GM21447 (cell line): ENCODE results near the gene TACC2.

Experiments
- ATAC-seq: cut with Tn5 transposase; IDR thresholded peaks from one replicate; pipeline ENCODE4 v1.9.1; 2021; ENCODE audit not compliant: unreplicated experiment

TACC2 gene

DNA sequence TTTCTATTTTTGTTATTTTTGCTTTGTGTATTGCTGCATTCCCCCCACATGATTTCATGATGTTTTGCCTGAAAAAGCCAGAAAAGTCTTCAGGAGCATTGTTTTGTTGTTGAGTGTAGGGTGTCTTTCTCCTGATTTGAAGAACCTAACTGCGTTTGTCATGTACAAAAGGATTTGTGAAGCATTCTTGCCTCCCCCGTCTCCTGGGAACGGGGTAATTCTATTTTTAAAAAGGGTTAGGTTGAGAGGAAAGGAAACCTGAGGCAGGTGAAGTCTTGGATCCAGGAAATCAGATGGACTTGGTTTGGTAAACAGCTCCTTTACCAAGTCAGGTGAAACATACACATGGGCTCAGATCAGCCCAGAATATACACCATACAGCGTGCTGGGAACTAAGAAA lies 256.2 kb downstream of the TACC2 start:
- ATAC-seq: no peak

DNA sequence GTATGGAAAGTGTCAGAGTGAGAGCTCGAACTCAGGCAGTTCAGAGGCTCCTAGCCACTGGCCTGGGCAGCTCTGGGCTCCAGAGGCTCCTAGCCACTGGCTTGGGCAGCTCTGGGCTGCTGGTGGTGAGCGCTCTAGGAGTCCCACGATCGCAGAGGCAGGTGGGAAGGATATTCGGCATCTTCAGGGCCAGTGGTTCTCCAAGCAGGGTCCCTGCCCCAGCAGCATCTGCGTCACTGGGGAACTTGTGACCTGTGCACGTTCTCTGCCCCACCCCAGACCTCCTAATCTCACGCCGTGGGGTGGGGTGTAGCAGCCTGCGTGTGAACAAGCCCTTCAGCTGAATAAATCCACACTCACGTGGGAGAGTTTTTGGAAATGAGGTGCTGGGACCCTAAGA lies 256.9 kb downstream of the TACC2 start:
- ATAC-seq: no peak

DNA sequence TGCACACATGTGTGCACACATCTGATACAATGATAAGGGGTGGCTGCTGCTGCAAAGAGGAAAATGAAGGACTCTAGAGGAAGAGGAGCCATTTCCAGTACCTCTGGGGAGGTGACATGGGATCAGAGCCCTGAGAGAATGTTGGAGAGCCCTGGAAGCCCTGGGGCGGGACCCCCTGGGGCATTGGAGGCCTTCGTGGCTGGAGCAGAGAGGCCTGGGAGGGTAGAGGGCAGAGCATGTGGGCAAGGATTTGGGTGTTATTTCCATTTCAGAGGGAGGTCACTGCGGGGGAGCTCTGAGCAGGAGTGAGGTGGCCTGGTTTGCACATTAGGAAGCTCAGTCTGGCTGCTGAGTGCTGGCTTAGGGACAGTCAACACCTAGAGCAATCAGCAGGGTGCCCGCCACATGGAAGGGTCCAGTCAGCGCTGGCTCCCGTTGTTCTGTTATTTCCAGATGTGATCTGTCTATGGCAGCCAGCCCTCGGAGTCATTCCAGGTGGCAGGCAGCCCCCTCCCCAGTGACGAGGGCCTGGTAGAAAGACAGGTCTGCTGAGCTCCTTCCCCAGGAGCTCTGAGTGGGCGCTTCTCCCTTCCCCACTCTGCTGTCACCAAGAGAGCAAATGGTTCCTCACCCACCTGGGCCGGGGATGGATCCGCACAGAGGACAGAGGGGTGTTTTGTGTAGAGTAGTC lies 258.0 kb downstream of the TACC2 start:
- no peak for ATAC-seq

DNA sequence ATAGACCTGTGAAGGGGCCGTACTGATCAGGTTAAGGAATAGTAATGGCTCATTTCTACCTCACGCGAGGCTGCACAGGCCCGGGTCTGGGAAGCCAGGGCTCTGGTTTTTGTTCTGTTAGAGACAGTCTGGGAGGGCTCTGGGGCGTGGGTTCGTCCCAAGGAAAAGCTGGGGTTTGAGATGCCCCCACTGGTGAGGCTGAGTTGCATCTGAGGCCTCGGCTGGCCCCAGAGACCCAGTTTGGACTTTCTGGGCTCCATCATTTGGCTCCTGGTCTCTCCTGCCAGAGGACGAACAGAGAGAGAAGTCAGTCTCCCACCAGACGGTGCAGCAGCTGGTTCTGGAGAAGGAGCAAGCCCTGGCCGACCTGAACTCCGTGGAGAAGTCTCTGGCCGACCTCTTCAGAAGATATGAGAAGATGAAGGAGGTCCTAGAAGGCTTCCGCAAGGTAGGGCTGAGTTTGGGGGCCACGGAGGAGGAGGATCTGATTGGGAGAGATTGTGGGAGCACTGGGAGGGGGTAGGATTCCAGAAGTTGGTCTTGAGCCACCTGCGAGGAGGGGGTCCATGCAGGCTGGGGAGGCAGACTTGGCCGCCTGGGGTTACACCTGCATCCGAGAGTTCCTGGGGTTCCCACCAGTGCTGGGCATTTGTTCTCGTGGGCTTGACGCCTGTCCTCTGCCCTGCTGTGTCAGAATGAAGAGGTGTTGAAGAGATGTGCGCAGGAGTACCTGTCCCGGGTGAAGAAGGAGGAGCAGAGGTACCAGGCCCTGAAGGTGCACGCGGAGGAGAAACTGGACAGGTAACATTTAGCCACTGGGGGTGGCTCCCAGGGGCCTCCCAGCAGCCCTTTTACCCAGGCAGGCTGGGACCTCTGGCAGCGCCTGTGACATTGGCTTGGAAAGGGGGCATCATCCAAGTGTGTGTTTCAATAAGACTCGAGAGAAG lies 259.7 kb downstream of the TACC2 start:
- ATAC-seq: no peak

DNA sequence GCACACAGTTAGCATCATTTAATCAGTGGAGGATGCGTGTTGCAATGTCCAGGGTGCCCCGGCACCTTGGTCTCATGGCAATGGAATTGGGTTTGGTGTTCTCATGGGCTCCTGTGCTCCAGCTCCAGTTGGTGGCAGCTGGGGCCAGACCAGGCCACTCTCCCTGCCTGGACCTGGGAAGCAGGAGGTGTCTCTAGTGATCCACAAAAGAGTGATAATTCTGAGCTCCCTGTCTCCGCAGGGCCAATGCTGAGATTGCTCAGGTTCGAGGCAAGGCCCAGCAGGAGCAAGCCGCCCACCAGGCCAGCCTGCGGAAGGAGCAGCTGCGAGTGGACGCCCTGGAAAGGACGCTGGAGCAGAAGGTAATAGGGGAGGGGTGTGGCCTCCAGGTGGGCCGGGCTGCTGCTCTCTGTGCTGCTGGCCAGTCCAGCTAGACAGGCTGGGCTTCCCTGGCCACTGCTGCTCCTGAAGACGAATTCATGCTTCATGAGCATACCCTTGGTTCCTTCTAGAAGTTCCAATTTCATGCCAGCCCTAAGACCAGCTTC lies 260.4 kb downstream of the TACC2 start:
- no peak for ATAC-seq

DNA sequence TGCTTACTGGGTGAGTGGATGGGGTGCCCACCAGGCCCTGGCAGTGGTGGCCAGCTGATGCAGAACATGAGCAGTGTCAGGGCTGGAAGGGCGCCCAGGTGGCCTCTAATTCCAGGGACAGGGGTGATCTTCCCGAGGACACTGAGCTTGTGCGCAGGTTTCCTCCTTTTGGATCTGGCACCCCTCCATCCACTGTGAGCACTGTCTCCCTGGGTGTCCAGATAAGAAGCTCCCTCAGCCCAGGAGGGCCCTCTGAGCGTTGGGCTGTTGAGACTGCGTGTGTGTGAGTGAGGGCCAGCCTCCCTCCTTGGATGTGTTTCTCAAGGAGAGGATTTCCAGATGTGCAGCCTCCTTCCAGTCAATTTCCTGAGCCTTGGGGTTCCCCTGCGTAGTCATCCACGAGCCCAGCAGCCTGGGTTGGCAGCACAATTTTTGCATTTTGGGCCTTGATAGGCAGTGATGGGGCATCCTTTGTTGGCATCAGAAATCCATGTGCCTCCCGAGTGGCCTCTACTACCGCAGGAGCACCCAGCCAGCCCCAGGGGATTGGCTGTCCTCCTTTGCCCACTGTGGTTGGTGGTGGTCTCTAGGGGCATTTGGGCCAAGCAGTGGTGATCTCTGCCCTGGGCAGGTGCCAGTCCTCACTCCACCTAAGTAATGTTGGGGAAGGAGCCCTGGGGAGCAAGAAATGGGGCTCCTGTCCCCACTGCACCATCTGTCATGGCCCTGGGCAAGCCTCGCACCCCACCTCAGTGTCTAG lies 261.2 kb downstream of the TACC2 start:
- no peak for ATAC-seq

DNA sequence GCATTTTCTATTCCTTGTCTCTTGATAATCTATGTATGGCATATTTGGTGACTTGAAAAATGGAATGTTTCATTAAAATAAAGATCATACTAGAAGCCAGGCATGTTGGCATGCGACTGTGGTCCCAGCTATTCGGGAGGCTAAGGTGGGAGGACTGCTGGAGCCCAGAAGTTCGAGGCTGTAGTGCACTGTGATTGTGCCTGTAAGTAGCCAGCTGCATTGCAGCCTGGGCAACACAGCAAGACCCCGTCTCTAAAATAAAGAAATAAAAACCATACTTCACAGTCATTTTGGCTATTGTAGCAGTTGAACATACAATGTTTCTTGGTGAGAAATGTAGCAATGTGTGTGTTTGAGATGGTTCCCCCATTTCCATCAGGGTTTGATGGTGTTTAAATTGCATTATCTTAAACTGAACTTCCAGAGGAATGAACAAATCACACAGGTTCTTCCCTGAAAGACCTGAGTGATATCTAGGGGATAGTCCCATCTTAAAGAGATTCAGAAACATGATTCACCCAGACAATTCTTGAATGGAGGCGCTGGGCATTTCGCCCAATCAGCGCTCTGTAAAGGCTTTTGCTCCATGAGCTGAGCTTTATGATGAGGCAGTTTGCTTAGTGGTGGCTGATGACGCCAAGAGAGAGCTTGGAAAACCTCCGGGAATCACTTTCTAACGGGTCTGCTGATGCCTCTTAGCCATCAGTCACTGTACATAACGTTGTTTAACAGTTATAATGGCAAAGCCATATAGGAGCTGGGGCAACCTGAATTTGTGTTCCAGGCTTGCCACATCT lies 262.7 kb downstream of the TACC2 start:
- no peak for ATAC-seq

DNA sequence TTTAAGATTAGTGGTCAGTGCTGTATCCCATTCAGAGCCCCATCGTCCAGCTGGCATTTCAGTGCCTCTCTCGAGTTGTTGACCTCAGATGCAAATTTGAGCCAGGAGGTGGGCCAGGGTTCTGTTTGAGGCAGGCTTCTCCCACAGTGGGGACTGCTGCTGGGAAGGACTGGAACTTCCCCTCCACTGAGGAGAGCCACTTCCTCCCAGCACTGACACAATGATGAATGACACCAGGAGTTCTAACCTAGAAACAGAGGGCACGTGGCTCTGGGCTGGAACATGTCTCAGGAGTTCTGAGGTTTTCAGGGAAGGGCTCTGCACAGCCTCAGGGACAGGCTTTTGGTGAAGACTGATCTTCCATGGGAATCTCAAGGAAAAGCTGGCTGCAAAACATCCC lies 263.8 kb downstream of the TACC2 start:
- ATAC-seq: no peak

DNA sequence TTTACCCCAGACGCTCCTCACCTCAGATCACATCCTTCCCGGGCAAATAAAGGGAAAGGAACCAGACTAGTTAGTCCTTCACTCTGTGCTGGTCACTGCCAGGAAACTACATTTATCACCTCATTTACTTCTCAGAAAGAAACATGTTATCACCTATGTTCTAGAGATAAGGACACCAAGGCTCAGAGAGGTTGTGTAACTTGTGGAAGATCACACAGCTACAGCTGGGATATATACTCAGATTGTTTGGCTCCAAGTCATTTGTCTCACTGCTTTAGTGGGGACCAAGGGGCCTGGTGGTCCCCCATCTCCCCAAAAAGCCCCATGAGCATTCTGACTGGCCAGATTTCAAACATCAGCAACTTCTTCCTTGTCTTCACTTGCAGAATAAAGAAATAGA lies 264.6 kb downstream of the TACC2 start:
- ATAC-seq: no peak

DNA sequence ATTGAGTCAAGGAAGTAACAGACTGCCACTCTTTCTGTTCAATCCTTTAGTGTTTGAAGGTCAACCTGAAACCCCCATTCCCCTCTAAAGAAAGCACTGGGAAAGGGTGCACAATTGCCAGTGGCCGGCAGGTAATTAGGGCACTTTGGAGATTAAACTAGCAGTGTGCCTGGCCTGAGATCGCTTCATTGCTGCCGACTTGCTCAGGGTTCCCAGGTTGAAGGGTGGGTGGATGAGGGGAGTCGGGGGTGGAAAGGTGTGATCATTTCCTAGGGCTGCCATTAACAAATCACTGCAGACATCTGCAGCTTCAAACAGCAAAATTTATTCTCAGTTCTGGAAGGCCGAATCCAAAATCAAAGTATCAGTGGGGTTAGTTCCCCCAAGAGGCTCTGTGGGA lies 265.9 kb downstream of the TACC2 start:
- ATAC-seq: no peak

DNA sequence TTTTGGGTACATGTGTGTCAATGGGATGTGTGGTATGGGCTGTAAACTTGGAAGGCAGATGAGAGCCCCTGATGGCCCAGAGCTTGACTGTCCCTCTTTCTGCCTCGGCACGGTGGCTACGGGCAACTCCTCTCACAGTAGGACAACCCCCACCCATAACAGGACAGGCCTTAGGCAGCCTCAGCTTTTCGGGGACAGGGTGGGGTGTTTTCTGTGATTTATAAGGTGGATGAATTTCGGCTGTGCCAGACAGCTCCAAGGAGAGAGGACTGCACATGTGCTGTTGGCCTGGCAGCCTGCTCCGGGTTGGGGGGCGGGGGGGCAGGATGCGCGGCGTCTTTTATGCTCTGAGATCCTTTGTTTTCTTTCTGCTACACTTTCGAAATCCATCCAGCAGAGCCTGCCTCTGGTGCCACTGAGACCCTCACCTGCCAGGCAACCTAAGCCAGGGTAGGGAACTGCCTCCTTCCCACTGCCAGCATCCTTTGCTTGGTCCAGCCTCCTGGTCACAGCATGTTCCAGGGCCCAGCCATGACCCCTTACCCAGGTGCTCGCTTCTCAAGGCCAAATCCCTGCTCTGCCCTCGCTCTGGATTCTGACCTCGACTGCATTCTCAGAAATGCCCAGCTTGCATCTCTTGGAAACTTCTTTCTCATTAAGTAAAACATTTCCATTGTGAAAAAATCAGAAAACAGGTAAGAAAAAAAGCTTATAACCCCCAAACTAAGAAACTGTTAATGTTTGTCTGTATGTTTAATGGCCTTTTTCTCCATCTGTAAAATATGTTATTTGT lies 266.7 kb downstream of the TACC2 start:
- ATAC-seq: no peak

DNA sequence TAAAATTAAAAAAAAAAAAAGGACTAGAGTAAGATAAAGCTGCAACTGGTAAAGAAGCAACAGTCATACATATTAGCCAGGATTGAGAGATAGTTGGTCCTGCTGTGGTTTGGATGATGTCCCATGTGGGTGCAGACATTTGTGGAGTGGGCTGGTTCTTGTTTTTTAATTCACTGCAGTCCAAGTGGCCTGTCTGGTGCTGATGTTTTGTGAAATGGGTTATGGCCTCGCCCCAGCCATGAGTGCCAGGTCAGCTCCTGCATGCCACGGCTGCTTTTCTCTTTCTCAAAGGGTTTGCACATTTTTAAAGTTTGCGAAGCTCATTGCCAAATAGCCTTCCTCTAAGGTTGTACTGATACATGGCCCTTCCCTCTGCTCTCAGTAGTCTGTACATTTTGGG lies 268.1 kb downstream of the TACC2 start:
- ATAC-seq: no peak

DNA sequence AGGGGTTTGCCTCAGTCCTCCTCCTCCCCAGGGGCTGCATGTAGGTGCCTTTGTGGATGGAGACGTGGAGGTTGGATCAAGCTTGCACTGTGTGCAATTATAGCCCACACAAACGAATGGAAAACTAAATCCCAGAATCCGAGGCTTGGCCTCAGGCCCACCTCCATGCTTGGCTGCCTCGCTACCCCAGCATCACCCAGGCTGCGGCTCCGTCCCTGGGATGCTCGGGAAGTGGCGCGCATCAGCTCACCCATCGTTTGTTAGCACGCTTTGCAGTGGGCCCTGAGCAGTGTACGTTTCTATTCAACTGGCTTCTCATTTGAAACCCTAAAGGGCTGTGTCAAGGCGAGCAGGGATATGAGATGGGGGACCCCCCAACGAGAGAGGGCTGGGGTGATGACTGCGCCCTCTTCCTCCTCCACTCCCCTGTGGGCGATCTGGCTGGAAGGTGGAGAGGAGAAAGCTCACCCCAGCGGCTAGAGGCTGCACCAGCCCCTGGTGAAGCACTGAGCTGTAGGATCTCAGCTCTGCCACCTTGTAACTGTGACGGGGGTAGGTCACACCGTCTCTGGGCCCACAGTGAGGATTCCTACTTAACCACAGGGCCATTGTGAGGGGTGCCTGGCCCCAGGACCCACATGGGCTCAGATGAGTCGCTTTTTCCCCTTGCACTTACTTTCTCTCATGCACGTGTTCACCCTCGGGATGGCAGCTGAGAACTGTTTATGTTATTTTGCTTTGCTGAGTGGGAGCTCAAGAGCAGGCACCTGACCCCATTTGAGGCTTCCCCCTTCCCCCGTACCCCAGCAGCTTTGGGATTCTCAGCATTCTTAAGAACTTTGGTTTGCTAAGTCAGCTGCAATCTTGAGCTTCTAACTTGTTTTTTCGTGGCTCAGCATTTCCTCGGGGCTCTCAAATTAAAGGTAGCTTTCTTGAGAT lies 269.4 kb downstream of the TACC2 start:
- no peak for ATAC-seq

DNA sequence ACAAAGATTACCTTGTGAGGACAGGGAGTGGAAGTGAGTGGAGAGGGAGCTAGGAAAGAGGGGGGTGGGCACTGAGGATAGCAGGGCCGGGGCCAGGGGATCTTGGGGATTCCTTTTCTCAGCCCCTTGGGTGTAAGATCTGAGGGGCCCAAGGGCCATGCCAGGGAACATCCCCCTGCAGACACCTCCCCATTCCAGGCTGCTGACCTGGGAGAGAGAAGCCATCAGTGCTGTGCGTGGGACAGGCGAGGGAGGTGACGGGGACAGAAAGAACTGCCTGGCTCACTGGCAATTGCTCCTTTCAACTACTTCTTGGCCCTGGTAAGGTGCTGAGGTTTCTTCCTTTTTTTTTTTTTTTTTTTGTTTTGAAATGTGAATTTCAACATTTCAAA lies 270.1 kb downstream of the TACC2 start:
- no peak for ATAC-seq

DNA sequence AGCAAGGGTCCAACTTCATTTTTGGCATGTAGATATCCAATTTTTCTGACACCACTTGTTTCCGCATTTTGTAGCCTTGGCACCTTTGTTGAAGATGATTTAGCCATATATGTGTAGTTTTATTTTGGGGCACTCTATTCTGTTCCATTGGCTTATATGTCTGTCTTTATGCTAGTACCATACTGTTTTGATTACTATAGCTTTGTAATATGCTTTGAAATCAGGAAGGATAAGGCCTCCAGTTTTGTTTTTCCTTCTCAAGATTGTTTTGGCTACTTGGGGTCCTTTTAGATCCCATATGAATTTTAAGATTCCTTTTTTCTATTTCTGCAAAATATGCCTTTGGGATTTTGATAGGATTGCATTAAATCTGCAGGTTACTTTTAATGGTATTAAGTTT lies 272.6 kb downstream of the TACC2 start:
- ATAC-seq: no peak

DNA sequence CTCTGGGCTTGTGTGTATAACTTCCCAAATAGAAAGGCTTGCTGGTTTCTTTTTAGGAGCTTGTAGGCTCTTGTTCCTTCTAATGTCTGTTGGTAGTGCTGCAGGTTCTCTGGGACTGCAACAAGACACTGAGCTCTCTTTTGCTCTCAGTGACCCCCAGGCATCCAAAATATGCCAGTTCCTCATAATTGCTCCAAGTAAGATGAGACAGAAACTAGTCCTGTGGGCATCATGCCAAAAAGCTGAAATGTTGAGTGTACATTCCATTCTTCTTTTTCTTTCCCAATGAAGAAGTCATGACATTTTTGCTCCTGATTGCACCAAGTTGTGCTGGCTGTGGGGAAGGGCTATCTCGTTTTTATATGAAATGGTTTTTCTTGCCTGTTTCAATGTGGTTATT lies 275.0 kb downstream of the TACC2 start:
- ATAC-seq: no peak

DNA sequence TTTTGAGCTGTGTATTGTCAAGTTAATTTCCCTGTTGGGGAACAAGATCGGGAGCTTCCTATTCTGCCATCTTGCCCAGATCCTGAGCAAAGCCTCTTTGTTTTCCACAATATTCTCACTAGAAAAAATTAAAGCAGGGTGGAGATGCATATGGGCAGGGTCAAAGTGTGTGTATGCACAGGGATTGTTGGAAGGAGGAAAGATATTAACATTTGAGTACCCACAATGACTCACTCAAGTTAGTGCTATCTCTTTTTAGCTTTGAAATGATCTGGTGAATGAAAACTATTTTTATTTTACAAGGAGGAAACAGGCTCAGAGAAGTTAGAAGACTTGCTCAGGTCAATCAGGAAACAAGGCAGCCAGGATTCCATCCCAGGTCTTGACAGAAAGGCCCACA lies 275.5 kb downstream of the TACC2 start:
- ATAC-seq: no peak

DNA sequence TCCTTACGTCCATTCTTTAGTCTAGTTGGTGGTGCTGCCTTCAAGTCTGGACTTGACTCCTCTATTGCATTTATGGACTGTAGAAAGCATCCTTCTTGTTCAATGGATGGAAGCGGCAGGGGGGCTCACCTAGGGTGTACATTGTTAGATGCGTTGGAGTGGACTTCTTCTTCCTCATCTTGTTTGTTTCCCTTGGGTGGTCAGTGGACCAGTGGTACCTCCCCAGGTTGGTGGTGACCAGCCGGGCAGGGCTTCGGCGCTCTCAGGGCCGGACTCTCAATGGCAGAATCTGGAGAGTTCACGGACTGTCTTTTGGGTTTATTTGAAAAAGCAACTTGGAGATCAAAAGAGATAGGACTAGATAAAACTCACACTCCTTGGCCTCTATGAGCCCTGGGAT lies 276.0 kb downstream of the TACC2 start:
- ATAC-seq: no peak

DNA sequence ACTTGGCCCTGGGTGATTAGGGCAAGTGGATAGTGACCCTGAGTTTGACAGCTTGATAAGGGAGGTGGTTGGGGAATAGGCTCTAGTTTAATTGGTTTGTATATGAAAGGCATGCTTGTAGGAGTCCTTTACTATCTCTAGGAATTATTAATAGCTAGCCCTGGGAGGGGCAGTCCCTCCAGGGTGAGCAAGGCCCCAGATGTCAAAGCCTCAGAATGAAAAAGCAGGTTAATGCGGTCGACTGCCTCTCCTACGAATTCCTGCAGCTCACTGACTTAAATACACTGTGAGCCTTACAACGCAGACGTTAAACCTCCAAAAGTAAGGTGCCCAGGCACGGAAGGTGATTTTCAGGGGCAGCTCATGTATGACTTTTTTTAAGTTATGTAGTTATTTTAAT lies 276.9 kb downstream of the TACC2 start:
- no peak for ATAC-seq
